Measurements from ENCODE around the gene PDZRN3.

The PDZRN3 gene

DNA sequence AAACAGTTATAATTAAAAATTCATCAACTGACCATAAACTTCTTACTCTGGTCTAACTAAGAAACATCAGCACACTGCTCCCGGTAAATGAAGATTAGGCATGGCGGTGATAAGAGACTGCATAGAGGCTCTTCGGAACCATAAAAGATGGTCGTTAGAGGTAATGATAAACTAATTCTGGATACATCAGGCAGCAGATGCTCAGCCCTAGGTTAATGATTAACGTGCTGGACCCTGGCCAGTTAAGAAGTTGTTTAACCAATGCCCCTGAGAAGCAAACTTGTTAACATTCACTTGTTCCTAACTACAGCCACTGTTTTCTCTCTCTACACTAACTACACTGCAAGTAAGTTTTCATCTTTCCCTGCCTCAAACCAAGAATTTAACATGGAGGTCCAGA lies 111.5 kb downstream of the PDZRN3 start:
- DNase-seq = no peak

DNA sequence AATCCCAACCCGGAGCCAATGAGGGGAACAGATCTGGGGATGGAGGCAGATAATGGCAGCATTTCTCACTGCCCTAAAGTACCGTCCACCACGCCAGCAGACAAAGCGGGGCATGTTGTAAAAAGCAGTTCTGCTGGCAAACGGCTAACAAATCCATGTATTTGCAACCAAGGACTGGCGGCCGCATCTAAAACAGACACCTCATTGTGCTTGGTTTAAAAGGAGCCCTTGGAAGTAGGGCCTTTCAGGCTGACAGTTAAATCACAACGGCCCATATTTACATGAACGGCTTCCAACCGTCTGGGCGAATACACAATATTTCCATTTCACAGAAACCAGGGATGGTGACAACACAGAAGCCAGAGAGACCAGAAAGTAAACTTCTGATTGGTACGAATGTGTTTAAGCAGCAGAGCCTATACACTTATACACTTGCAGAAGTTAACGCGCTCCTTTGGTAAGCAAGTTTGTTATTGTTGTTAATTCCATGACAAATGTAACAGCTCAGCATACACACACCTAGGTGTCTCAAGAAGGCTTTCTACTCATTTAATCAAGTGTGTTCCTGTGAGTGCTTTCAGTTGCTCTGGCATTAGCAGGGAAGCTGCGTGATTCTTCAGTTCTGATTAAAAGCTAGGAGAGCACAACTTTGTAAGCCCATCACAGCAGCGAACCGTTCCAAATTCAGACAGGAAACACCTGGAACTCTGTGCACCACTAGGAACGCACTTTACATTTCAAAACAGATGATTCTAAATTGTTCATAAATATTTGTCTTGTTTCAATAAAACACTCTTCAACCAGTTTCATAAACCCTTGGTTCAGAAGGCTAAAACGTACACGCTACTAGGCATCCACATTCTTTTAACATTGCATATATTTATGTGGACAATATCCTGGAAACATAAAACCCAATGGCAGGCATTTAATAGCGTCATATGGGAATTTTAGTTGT lies 112.9 kb downstream of the PDZRN3 start:
- DNase-seq = peak; percentile 61

DNA sequence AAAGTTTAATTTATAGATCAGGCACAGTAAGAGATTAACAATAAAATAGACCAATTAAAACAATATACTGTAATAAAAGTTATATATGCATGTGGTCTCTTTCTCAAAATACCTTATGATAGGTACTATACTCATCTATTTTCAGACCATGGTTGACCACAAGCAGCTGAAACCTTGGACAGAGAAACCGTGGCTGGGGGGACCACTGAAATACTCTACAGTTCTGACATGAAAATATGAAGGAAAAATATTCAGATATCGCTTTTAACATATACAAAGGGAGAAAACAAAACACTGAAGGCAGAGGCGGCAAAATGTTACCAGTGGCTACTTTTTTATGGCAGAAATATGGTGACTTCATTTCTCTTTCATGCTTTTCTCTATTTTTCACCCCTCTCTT lies 114.0 kb downstream of the PDZRN3 start:
- DNase-seq = no peak

DNA sequence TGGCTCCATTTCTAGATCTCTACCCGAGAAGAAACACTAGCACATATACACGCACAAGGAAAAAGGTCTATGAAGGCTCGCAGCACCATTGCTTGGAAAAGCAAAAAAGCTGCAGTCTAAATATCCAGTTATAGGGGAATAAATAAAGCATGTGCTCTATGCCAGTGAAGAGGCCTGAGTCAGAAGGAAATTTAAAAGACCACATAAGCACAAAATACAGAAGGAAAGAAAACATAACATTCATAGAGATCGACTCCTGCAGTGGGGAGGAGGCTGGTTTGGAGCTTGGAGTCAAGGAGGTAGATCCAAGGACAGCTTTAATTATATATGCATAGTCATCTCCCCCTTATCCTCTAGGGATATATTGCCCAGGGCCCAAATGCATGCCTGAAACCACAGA lies 114.4 kb downstream of the PDZRN3 start:
- no peak for DNase-seq

DNA sequence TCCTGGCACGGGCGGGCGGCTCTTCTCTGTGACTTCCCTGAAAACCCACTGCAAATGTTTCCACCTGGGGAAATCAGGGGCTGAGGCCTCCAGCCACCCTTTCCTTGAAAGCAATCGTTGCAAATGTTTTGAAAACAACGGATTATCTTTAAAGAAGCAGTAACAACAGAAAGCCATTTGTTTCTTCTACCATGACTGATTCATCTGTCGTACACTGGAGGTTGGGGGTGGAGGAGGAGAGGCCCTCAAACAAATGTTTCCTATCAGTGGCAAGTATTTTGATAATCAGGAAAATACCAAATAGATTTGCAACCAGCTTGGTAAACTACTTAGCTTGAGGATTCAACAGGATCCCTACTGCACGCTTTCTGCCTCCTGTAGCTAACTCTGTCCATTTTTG lies 114.9 kb downstream of the PDZRN3 start:
- no peak for DNase-seq

DNA sequence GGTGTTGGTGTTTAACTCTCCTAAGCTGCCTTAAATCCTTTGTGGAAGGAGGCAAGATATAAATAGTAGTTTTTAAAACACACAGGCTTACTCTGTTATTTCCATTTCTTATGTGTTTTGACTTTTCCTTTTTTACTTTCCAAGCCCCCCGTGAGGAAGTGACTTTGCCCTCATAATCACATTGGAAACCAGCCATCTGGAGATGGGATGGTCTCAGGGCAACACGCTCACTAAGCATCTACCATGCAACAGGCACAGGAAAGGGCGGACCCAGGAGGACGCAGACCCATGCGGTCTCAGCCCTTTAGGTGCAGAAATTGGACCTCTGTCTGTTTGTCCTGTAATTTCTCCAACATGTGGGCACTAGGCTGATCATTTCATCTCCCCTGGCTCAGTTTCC lies 115.7 kb downstream of the PDZRN3 start:
- DNase-seq = no peak

DNA sequence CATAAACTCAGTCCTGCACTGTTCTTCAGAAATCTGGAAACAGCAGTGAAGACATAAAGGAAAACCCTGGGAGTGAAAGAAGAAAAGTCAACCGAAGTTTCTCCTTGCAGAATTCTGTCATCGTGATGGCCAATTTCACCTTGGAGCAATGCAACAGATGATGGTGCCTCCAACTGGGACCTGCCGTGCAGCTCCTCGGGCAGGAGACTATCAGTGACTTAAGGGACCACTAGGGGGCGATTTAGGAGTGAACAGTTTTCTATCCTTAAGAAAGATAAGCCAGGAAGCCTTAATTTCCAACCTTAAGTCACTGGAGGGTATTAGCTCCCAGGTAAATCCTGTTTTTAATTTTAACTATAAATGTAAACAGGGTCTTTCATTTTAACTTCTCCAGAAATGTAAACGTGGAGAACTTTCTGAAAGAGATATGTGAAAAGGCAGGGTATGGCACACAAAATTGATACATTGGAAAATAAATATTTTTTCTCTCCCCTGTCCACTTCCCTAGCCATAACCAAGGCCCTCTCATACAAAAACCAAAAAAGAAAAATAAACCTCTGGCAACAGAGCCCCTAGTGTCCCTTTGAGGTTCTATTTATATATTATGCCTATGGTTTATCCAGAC lies 116.3 kb downstream of the PDZRN3 start:
- DNase-seq = no peak

DNA sequence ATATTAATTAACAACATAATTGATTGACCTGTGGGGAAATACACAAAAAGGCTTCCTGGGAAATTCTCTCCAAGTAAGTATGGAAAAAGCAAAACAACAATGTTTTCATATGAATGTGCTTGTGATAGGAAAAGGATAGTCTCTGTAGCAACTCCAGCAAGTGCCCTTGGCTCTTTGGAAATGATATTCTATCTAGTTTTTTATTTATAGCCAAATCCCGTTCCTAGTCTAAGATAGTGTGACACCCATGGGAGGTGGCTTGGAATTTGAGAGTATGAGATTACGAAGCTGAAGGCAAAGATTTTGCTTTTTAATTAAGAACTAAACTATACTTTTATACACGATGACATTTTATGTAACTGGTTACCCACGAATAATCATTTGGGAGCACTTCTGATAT lies 119.9 kb downstream of the PDZRN3 start:
- DNase-seq = no peak

DNA sequence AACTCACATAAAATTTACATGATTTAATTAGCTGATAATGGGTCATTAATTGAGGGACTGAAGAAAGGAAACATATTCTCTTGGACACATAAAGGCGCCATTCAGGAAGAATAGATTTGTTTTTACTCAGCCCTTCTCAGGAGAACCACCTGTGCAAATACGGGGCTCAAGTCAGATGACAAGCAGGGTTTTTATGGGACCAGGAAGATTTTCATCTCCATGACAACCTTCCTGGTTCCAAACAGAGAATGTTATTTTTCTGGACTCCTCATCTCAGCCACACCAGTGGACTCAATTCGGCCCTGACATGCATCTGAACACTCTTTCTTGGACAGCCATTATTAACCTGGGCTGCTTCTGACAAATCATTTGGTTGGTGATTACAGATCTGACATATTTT lies 120.5 kb downstream of the PDZRN3 start:
- no peak for DNase-seq

DNA sequence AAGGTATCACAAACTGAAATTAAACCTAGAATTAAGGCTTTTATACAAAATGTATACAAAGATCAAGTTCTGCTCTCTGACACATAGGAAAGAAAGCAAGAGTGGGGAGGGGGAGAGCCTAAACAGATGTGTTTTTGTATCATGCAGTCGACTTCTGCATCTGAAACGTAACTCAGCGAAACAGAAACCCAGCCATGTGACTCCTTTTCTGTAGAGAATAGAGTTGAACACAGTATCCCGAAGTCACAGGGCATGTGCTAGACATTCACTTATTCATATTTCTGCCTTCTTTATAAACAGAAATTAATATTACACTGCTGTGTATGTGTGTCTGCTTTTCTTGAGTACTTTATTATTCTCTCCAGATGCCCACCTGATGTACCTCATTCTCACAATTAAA lies 121.0 kb downstream of the PDZRN3 start:
- no peak for DNase-seq

DNA sequence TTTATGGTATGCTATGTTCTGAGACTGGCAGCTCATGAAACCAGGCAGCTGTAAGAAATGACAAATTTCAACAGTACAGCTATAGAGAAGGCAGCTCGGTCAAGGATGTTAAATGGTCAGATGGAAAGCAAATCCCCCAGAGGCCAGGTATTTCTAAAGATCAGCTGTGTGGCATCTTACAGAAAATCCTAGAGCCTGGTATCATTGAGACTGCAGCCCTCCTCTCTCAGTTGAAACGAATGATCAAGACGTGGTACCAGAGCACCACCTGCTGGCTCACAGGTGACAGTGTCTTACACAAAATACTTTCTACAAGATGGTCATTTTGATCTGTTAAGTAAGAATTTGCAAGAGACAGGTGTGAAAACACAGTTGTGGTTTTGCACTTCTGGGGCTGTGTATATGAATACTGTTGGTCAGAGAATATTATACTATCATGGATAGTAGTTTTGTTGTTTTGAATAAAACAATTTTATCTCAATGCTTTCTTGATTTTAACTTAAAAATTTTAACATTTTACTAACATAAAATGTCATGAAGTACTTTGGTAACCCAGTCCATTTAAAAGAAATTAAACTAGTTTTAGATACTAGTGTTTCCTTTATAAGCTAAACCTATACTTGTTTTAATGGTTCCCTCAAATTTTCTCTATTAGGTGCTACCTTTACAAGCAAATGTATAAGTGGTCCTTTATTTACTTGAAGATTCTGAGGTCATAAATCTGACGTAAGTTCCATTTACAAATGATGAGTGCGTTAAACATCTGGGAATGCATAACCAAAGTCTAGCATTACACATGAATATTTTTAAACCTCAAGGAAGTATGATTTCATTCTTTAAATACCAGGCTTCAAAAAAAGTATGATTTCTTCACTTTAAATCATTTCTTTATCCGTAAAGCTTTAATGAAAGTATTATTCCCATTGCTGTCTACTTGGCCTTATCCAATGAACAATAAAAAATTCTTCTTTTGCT lies 121.8 kb downstream of the PDZRN3 start:
- DNase-seq = peak; percentile 85

DNA sequence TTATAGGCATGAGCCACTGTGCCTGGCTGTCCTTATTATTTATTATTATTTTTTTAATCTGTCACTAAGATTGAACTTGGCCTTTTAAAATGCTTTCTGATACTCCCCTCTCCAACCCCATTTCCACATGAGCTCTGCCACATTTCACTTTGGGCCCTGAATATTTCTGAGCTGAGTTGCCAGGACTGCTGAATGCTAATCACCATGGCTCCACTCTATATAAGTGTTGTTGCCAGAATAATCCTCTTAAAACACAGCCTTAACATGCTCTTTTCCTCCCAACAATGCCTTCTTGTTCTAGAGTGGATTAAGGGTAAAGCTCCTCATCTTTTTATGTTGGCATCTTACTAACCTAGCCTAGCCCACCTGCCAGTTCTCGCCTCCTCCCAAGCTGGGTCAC lies 124.4 kb downstream of the PDZRN3 start:
- no peak for DNase-seq

DNA sequence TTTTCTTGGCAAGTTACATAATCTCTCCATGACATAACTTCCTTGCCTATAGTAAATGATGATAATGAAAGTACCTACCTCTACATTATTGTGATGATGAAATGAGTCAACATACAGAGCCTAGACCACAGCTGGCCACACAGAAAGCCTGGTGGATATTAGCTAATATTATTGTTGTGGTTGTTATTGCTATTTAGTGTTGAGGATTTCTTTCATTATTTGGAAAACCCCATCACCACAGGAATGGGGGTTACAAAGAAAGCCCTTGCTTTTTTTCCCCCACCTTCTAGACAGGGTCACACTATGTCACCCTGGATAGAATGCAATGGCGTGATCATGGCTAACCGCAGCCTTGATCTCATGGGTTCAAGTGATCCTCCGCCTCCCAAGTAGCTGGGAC lies 125.0 kb downstream of the PDZRN3 start:
- no peak for DNase-seq

DNA sequence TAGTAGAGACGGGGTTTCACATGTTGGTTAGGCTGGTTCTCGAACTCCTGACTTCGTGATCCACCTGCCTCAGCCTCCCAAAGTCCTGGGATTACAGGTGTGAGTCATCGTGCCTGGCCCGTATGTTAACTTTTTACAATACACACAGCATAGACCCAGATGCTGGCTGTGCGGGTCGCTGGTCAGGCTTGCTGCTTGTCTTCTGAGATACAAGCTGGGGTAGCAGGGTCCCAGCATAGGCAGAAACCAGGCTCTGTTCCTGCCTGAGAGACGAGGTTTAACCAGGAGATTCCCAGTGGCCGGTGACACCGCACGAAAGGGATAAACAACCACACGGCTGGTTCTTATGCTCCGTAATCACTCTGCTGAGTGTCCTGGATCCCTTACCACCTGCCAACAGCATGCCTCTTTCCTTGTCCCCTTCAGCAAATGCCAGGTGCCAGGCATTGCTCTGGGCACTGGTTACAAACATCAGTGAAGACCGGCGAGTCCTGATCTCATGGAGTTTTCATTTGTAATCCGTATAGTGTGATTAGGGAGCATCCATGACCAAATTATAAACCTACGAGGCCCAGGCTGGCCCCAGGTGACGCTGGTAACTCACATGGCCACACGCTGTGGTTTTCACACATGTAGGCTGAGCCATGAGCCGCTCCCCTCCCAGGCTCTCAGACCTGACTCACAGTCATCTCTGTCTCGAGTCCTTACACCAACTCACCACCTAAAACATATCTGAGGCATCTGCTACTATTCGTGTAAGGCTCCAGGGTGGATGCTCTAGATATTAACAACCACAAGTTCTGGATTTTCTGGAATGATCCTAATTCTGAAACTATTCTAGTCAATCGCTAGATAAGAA lies 125.7 kb downstream of the PDZRN3 start:
- no peak for DNase-seq

DNA sequence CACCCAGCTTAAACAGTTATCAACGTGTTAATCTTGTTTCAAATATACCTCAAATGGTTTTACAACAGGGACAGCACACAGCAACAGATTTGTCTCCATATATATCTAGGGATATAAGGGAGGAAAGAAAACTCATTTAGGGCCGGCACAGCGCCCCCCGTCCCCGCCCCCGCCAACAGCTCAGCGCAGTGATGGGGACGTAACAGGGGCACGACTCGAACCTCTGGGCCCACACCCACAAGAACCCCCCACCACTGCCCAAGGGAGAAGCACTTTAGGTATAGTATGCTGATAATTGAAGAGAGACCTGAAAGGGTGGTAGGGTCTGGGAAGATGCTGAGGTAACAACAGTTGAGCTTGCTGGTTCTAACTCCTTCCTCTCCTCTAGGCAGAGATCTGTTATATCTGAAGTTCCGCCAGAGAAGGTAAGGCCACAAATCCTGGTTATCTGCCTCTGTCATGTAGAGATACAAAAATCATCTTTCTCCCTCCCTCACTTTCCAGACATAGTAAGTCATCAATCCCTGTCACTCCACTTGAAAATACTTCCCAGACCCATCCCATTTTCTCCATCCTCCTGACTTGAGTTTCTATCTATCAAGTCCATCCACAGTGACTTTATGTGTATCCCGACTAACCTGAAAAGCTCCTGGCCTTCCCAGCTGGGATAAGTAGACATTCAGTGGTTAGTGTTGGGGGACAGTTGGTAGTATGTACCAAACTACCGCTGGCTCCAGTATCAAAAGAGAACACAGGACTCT lies 126.9 kb downstream of the PDZRN3 start:
- no peak for DNase-seq

DNA sequence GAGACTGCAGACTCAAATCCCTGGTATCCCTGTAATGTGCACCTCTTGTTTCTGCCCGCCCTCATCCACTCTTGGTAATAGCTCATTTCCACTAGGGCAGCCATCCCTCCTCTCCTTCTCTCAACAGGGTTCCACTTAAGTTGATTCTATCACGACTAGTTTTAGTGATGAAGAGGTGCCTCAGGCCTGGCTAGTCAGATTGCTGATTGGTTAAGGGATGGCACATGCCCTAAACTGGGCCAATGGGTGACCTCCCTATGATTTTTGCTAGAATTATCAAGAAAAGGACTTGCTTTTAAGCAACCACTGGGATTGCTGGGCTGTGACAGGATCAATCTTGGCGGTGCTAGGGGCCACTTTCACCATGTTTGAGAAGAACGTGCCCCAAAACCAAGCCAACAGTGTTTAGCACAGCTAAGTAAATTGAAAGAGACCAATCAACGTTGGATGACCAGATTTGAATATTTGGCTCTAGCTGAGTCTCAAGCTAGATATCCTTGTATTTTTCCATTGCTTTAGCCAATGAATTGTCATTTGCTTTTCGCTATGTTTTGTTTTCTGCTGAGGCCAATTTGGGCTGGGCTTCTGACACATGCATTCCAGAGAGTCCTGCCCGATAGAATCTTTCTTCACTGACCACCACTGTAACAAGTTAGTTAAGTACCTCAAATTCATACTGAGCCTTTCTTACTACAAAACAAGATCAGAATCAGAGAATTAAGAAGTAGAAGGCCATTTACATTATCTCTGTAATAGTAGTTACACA lies 131.0 kb downstream of the PDZRN3 start:
- no peak for DNase-seq

DNA sequence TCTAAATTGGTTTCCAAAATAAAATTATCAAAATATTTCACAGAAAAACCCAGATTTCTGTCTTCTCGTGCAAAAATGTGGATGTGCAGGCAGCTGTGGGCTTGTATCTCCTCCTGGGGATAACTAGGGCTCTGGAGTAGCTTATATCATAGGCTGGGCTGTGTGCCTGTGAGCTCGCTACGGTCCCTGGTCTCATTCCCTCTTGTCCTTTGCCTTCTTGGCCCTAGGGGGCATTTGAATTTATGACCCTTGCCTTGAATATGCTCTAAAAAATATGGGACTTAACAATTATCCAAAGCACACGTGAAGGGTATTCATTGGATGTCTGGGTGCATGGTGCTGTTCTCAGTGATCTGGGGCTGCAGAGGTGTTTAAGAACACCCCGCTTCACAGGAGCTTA lies 132.6 kb downstream of the PDZRN3 start:
- DNase-seq = no peak

DNA sequence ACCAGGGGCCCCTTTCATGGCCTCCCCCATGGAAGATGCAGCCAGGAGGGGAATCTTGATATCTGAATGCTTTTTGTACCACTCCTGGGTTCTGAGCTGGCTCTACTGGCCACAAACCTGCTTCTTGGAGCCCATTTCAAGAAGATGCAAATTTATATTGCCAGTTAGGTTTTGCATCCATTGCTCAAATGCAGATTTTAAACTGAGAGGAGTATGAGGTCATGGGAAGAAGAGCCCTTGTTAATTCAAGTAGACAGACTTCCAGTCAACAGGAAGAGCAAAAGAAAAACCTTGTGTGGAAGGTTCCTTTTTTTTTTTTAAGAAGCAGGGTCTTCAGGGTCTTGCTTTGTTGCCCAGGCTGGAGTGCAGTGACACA lies 133.5 kb downstream of the PDZRN3 start:
- no peak for DNase-seq

DNA sequence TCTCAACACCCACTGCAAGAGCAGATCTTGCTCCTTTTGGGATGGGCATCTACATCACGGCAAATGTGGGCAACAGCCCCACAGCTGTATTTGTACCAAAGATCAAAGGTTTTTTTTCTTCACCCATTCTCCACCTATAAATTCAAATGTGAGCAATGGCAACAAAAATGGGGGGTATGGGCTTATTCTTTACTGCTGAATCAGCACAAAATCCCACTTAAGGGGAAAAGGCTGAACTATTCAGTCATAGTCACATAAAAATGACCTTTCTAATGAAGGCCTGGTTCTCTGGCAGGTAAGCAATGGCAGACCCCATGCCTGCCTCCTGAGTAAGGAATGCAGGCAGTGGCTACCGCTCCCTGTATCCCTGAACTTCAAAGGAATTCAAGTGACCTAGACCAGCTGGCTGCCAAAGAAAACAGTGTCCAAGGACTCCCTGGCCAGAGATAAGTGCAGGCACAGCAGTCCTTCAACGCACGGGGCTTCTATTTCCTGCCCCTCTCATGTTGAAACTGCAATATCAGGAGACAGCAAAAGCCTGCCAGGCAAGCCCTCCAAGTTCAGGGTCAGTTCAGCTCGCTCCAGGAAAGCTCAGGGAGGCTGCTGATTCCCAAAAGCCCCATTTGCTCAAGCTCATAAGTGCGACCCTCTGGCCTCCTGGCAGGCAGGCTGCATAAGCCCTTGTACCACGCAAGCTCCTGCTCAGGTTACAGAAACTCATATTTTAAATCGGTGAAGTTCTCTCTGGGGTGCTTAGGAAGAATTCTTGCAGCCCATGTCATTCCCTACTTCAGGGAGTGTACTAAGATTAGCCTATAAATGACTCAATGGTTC lies 134.1 kb downstream of the PDZRN3 start:
- DNase-seq = peak; percentile 46

DNA sequence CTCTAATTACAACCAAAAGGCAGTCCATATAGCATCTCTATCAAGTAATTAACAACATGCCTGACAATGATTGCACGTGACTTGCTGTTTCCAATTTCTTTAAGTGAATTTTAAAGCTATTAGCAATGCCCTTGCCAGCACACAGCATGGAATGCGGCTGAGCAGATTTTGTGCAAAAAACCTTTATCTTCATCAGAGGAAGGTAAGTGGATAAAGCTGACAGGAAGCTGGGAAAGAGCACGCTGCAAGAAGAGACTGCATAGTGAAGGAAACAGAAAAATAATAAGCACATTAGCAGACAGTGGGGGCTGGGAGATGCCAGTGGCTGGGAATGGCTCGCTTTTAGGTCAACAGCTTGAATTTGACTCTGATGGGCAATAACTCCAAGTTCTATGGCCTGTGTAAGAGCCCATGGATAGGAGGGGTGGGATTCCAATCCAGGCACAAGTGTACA lies 138.8 kb downstream of the PDZRN3 start:
- no peak for DNase-seq

Data from femur (tissue), 1 donor.